Airway epithelial cell (primary cell): ENCODE data around the gene USP17L13. TPM values are rescaled to one million over a fixed set of nuclear protein-coding genes. Genes with fewer than 3 reads are reported as not detected.

ENCODE experiments used
- total RNA-seq: library from RNA; depleted of rRNA; stranded (reverse); fragments of >200 nt; gene quantifications from 2 replicates; pipeline ENCODE4 v1.2.3, GENCODE V29; 2015

Gene USP17L13
- total RNA-seq: not detected in 2 replicates

GRCh38 chr4:9224596-9224995 lies at the start of gene USP17L13:
TSS of gene USP17L13 (plus strand) at chr4:9224896. CDS start at chr4:9224896, 0 bp downstream.

GRCh38 chr4:9210357-9210756 lies 14.3 kb upstream of the USP17L13 start, which contains the start of gene USP17L10:
TSS of gene USP17L10 (plus strand) at chr4:9210657. CDS start at chr4:9210657, 0 bp downstream.

GRCh38 chr4:9215105-9215504 lies 9.6 kb upstream of the USP17L13 start, which contains the start of gene USP17L11:
TSS of gene USP17L11 (plus strand) at chr4:9215405. CDS start at chr4:9215405, 0 bp downstream.

GRCh38 chr4:9219852-9220251 lies 4.8 kb upstream of the USP17L13 start, which contains the start of gene USP17L12:
TSS of gene USP17L12 (plus strand) at chr4:9220152. CDS start at chr4:9220152, 0 bp downstream.

GRCh38 chr4:9234085-9234484 lies 9.4 kb downstream of the USP17L13 start, which contains the start of gene USP17L15:
TSS of gene USP17L15 (plus strand) at chr4:9234385. CDS start at chr4:9234385, 0 bp downstream.

GRCh38 chr4:9243579-9243978 lies 18.9 kb downstream of the USP17L13 start, which contains the start of gene USP17L17:
TSS of gene USP17L17 (plus strand) at chr4:9243879. CDS start at chr4:9243879, 0 bp downstream.

GRCh38 chr4:9247953-9248680 lies 23.4 kb downstream of the USP17L13 start, which contains the start of gene USP17L18:
TSS of gene USP17L18 (plus strand) at chr4:9248630. CDS start at chr4:9248630, 0 bp downstream.

GRCh38 chr4:9253078-9253477 lies 28.4 kb downstream of the USP17L13 start, which contains the start of gene USP17L19:
TSS of gene USP17L19 (plus strand) at chr4:9253378. CDS start at chr4:9253378, 0 bp downstream.

GRCh38 chr4:9257824-9258223 lies 33.1 kb downstream of the USP17L13 start, which contains the start of gene USP17L20:
TSS of gene USP17L20 (plus strand) at chr4:9258124. CDS start at chr4:9258124, 0 bp downstream.

GRCh38 chr4:9262572-9262971 lies 37.9 kb downstream of the USP17L13 start, which contains the start of gene USP17L21:
TSS of gene USP17L21 (plus strand) at chr4:9262872. CDS start at chr4:9262872, 0 bp downstream.

GRCh38 chr4:9267319-9267718 lies 42.6 kb downstream of the USP17L13 start, which contains the start of gene USP17L22:
TSS of gene USP17L22 (plus strand) at chr4:9267619. CDS start at chr4:9267619, 0 bp downstream.

Other genes starting within 250 kb of the USP17L13 start
- not detected in 2 replicates for gene FAM90A26, start 54.5 kb upstream of the USP17L13 start, total RNA-seq
- not detected in 2 replicates for gene USP17L10, start 14.2 kb upstream of the USP17L13 start, total RNA-seq
- not detected in 2 replicates for gene USP17L11, start 9.5 kb upstream of the USP17L13 start, total RNA-seq
- not detected in 2 replicates for gene USP17L12, start 4.7 kb upstream of the USP17L13 start, total RNA-seq
- not detected in 2 replicates for gene USP17L15, start 9.5 kb downstream of the USP17L13 start, total RNA-seq
- not detected in 2 replicates for gene USP17L17, start 19.0 kb downstream of the USP17L13 start, total RNA-seq
- not detected in 2 replicates for gene USP17L18, start 23.7 kb downstream of the USP17L13 start, total RNA-seq
- gene USP17L19, start 28.5 kb downstream of the USP17L13 start, total RNA-seq: not detected in 2 replicates
- gene USP17L20, start 33.2 kb downstream of the USP17L13 start, total RNA-seq: not detected in 2 replicates
- gene USP17L21, start 38.0 kb downstream of the USP17L13 start, total RNA-seq: not detected in 2 replicates
- gene USP17L22, start 42.7 kb downstream of the USP17L13 start, total RNA-seq: not detected in 2 replicates
- not detected in 2 replicates for gene USP17L24, start 100.3 kb downstream of the USP17L13 start, total RNA-seq
- not detected in 2 replicates for gene USP17L25, start 105.0 kb downstream of the USP17L13 start, total RNA-seq
- not detected in 2 replicates for gene USP17L26, start 109.8 kb downstream of the USP17L13 start, total RNA-seq
- gene USP17L5, start 114.5 kb downstream of the USP17L13 start, total RNA-seq: not detected in 2 replicates
- gene USP17L27, start 119.3 kb downstream of the USP17L13 start, total RNA-seq: not detected in 2 replicates
- gene USP17L28, start 124.0 kb downstream of the USP17L13 start, total RNA-seq: not detected in 2 replicates
- not detected in 2 replicates for gene USP17L29, start 128.7 kb downstream of the USP17L13 start, total RNA-seq
- gene USP17L30, start 138.2 kb downstream of the USP17L13 start, total RNA-seq: not detected in 2 replicates
- not detected in 2 replicates for gene DEFB131A, start 219.5 kb downstream of the USP17L13 start, total RNA-seq